ENCODE data around the gene MAD1L1. TPM values are rescaled to one million over a fixed set of nuclear protein-coding genes. Genes with fewer than 3 reads are reported as not detected.
A peak's percentile ranks its signal among the peaks of the same experiment; 100 is the strongest.

The MAD1L1 gene
- total RNA-seq, 2 donors from 2014 or later, result 46.7 to 66.0 TPM

- ATAC-seq (replicated peaks), result no peak
- H3K27me3 Mint-ChIP-seq, result no peaks in the 10 kb centered on the region
- H3K4me3 Mint-ChIP-seq, result no peak overlapping the region
- H3K27ac Mint-ChIP-seq, result peak overlapping the region; percentile 17
- H3K9me3 Mint-ChIP-seq, result no peaks in the 10 kb centered on the region
- peaks cover 10% of the 10 kb centered on the region for H3K4me1 Mint-ChIP-seq
- no peaks in the 10 kb centered on the region for H3K36me3 Mint-ChIP-seq (ENCODE audit: low read depth)
Observed at GRCh38 chr7:2104716-2105115, 128.0 kb downstream of the MAD1L1 start.

- no peak overlapping the region for H3K4me3 Mint-ChIP-seq
- ATAC-seq (replicated peaks), result peak; percentile 67
- H3K36me3 Mint-ChIP-seq (ENCODE audit: low read depth), result no peaks in the 10 kb centered on the region
- no peaks in the 10 kb centered on the region for H3K27me3 Mint-ChIP-seq
- H3K27ac Mint-ChIP-seq, result peak overlapping the region; percentile 17
- H3K4me1 Mint-ChIP-seq, result peaks cover 12% of the 10 kb centered on the region
- no peaks in the 10 kb centered on the region for H3K9me3 Mint-ChIP-seq
Observed at GRCh38 chr7:2104107-2104710, 128.5 kb downstream of the MAD1L1 start.

- H3K4me1 Mint-ChIP-seq, result peaks cover 12% of the 10 kb centered on the region
- no peak overlapping the region for H3K27ac Mint-ChIP-seq
- H3K27me3 Mint-ChIP-seq, result no peaks in the 10 kb centered on the region
- no peak overlapping the region for H3K4me3 Mint-ChIP-seq
- no peaks in the 10 kb centered on the region for H3K36me3 Mint-ChIP-seq (ENCODE audit: low read depth)
- H3K9me3 Mint-ChIP-seq, result no peaks in the 10 kb centered on the region
- ATAC-seq (replicated peaks), result no peak
Observed at GRCh38 chr7:2103071-2103898, 129.5 kb downstream of the MAD1L1 start.

GRCh38 chr7:2102375-2102723 lies 130.4 kb downstream of the MAD1L1 start:
- Mint-ChIP-seq H3K36me3 (ENCODE audit: low read depth) (no peaks in the 10 kb centered on the region), H3K27ac (no peak overlapping the region), H3K9me3 (no peaks in the 10 kb centered on the region), H3K4me3 (no peak overlapping the region), H3K4me1 (peaks cover 12% of the 10 kb centered on the region), H3K27me3 (no peaks in the 10 kb centered on the region)
- ATAC-seq (replicated peaks), result no peak

- ATAC-seq (replicated peaks), result no peak
- Mint-ChIP-seq H3K4me1 (peaks cover 12% of the 10 kb centered on the region), H3K27ac (no peak overlapping the region), H3K36me3 (ENCODE audit: low read depth) (no peaks in the 10 kb centered on the region), H3K27me3 (no peaks in the 10 kb centered on the region), H3K9me3 (no peaks in the 10 kb centered on the region), H3K4me3 (no peak overlapping the region)
Observed at GRCh38 chr7:2101630-2102374, 130.9 kb downstream of the MAD1L1 start.

- ATAC-seq (replicated peaks), result no peak
- H3K9me3 Mint-ChIP-seq, result no peaks in the 10 kb centered on the region
- no peaks in the 10 kb centered on the region for H3K27me3 Mint-ChIP-seq
- H3K4me1 Mint-ChIP-seq, result peaks cover 12% of the 10 kb centered on the region
- H3K4me3 Mint-ChIP-seq, result no peak overlapping the region
- no peaks in the 10 kb centered on the region for H3K36me3 Mint-ChIP-seq (ENCODE audit: low read depth)
- H3K27ac Mint-ChIP-seq, result peak overlapping the region; percentile 25
Observed at GRCh38 chr7:2100278-2101208, 132.2 kb downstream of the MAD1L1 start.

- Mint-ChIP-seq H3K9me3 (no peaks in the 10 kb centered on the region), H3K27ac (peak overlapping the region; percentile 25), H3K27me3 (no peaks in the 10 kb centered on the region), H3K4me1 (peaks cover 12% of the 10 kb centered on the region), H3K4me3 (no peak overlapping the region), H3K36me3 (ENCODE audit: low read depth) (no peaks in the 10 kb centered on the region)
- ATAC-seq (replicated peaks), result peak; percentile 46
Observed at GRCh38 chr7:2099048-2099957, 133.4 kb downstream of the MAD1L1 start.

- Mint-ChIP-seq H3K27ac (no peak overlapping the region), H3K27me3 (no peaks in the 10 kb centered on the region), H3K4me3 (no peak overlapping the region), H3K9me3 (no peaks in the 10 kb centered on the region), H3K4me1 (peaks cover 12% of the 10 kb centered on the region), H3K36me3 (ENCODE audit: low read depth) (no peaks in the 10 kb centered on the region)
- ATAC-seq (replicated peaks), result no peak
Observed at GRCh38 chr7:2098496-2098895, 134.2 kb downstream of the MAD1L1 start.

- H3K9me3 Mint-ChIP-seq, result no peaks in the 10 kb centered on the region
- no peak for ATAC-seq (replicated peaks)
- no peak overlapping the region for H3K4me3 Mint-ChIP-seq
- peaks cover 12% of the 10 kb centered on the region for H3K4me1 Mint-ChIP-seq
- H3K27ac Mint-ChIP-seq, result no peak overlapping the region
- H3K27me3 Mint-ChIP-seq, result no peaks in the 10 kb centered on the region
- H3K36me3 Mint-ChIP-seq (ENCODE audit: low read depth), result no peaks in the 10 kb centered on the region
Observed at GRCh38 chr7:2098056-2098455, 134.7 kb downstream of the MAD1L1 start.

GRCh38 chr7:2097492-2097891 lies 135.3 kb downstream of the MAD1L1 start:
- Mint-ChIP-seq H3K4me3 (no peak overlapping the region), H3K4me1 (peaks cover 10% of the 10 kb centered on the region), H3K27me3 (no peaks in the 10 kb centered on the region), H3K9me3 (no peaks in the 10 kb centered on the region), H3K27ac (no peak overlapping the region), H3K36me3 (ENCODE audit: low read depth) (no peaks in the 10 kb centered on the region)
- no peak for ATAC-seq (replicated peaks)

GRCh38 chr7:2096692-2097387 lies 135.9 kb downstream of the MAD1L1 start:
- Mint-ChIP-seq H3K9me3 (no peaks in the 10 kb centered on the region), H3K27ac (no peak overlapping the region), H3K36me3 (ENCODE audit: low read depth) (no peaks in the 10 kb centered on the region), H3K27me3 (no peaks in the 10 kb centered on the region), H3K4me3 (no peak overlapping the region), H3K4me1 (peaks cover 5% of the 10 kb centered on the region)
- ATAC-seq (replicated peaks), result no peak

- Mint-ChIP-seq H3K9me3 (no peaks in the 10 kb centered on the region), H3K27ac (no peak overlapping the region), H3K4me1 (peaks cover 5% of the 10 kb centered on the region), H3K4me3 (no peak overlapping the region), H3K27me3 (no peaks in the 10 kb centered on the region), H3K36me3 (ENCODE audit: low read depth) (no peaks in the 10 kb centered on the region)
- no peak for ATAC-seq (replicated peaks)
Observed at GRCh38 chr7:2095436-2095835, 137.3 kb downstream of the MAD1L1 start.

Data from activated T-helper 17 cell treated with anti-CD3 and anti-CD28 coated beads, Interleukin-2, amount 50 U/mL, for 72 hours (primary cell).